WERI-Rb-1 (cell line): ENCODE measurements around the gene PRKACA.

Source experiments
- DNase-seq: peaks from one replicate; pipeline ENCODE4 v3.0.0-alpha.2; 2020
- H3K27ac ChIP-seq: fragments of 250-450 bp; sonication (Bioruptor Pico); 2 replicates; pipeline ENCODE4 v1.5.1; 2020; ENCODE audit warnings: mild to moderate bottlenecking, moderate library complexity
- H3K27me3 ChIP-seq: fragments of 250-450 bp; sonication (Bioruptor Pico); 2 replicates; pipeline ENCODE4 v1.5.1; 2021; ENCODE audit warnings: mild to moderate bottlenecking, low read depth, moderate library complexity; ENCODE audit not compliant: insufficient read depth, severe bottlenecking
- H3K36me3 ChIP-seq: fragments of 250-450 bp; sonication (Bioruptor Pico); 2 replicates; pipeline ENCODE4 v1.5.1; 2020; ENCODE audit warnings: mild to moderate bottlenecking, moderate library complexity
- H3K4me3 ChIP-seq: 2 replicates; pipeline ENCODE4 v1.5.1; 2011; ENCODE audit warnings: low read depth, mild to moderate bottlenecking, control low read depth, low read length
- H3K9me3 ChIP-seq: fragments of 250-450 bp; sonication (Bioruptor Pico); 2 replicates; pipeline ENCODE4 v1.5.1; 2021; ENCODE audit warnings: mild to moderate bottlenecking, moderate library complexity; ENCODE audit not compliant: severe bottlenecking
- CTCF ChIP-seq: IDR thresholded peaks from 2 replicates; pipeline ENCODE4 v1.5.1; 2011; ENCODE audit warnings: low read depth, mild to moderate bottlenecking, control low read depth, inconsistent platforms, low read length

Gene PRKACA

GRCh38 chr19:14093117-14093823 lies 24.3 kb downstream of the PRKACA start:
- no peak for TF ChIP-seq CTCF
- H3K4me3 ChIP-seq, result no peak overlapping the region
- peaks cover 9% of the 10 kb centered on the region for H3K9me3 ChIP-seq
- H3K27ac ChIP-seq, result no peak overlapping the region
- DNase-seq, result no peak
- no peaks in the 10 kb centered on the region for H3K27me3 ChIP-seq
- peaks cover 31% of the 10 kb centered on the region for H3K36me3 ChIP-seq

GRCh38 chr19:14091813-14092462 lies 25.6 kb downstream of the PRKACA start:
- no peak for TF ChIP-seq CTCF
- Histone ChIP-seq H3K36me3 (peaks cover 32% of the 10 kb centered on the region), H3K9me3 (peaks cover 9% of the 10 kb centered on the region), H3K27me3 (no peaks in the 10 kb centered on the region), H3K4me3 (peak overlapping the region; percentile 74), H3K27ac (peak overlapping the region; percentile 84)
- DNase-seq, result peak; percentile 53

DNA sequence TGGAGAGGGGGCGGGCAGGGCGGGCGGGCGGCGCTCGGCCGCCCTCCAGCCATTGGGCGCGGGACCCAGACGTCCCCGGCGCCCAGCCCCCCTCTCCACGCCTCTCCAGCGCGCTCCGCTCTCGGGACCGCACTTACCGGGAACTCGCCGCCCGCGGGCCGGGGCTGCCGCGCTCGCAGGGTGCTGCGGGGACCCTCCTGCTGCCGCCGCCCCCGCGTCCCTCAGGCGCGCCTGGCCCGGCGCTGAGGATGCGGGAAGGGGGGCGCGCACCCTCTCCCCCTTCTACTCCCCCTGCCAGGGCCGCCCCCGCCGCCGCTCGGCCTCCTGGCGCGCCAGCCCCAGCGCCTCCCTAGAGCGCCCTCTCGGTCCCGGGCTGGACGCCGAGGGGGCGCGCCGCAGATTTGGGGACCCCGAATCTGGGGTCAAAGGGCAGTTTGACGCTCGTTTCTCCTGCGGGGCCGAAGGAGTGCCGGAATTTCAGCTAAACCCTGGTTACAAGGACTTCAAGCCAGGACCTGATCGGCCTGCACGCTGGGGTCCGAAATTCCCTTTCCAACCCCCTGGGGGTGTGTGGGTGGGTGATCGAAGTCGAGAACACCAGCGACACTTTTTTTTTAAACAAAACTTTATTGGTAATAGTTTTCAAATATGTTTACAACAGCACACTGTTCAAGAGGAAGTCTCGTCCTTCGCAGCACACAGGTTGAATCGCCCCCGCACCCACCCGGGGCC lies 26.3 kb downstream of the PRKACA start:
- DNase-seq, result peak; percentile 55
- peaks cover 33% of the 10 kb centered on the region for H3K36me3 ChIP-seq
- H3K27me3 ChIP-seq, result no peaks in the 10 kb centered on the region
- peak overlapping the region; percentile 74 for H3K4me3 ChIP-seq
- H3K9me3 ChIP-seq, result peaks cover 9% of the 10 kb centered on the region
- TF ChIP-seq CTCF, result 0 out of 2 replicates have a peak, but pooled peaks have one; percentile 19
- peak overlapping the region; percentile 84 for H3K27ac ChIP-seq

DNA sequence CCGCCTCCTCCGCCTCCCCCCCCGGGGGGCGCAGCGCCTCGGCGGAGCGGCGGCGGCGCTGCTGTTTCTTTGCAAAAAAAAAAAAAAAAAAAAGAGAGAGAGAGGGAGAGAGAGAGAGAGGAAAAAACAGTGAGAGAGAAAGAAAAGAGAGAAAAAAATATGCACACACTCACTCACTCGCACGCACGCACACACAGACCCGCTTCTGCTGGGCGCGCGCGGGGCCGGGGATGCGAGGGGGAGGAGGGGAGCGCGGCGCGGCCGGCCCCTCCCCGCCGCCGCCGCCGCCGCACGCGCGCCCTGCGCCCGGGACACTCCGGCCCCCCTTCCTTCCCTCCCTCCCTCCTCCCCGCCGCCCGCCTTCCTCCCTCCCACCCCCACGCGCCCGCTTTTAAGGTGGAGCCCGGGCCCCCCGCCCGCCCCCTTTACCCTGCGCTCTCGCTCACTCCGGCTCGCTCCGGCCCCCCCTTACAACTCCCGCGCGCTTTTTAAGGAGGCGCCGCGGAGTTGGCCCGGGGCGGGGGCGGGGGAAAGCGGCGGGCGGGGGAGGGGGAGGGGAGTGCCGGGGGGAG lies 27.0 kb downstream of the PRKACA start, which contains the start of gene SAMD1:
TSS of gene SAMD1 (minus strand) at position 243 of the 572 bp plus-strand sequence.
- Histone ChIP-seq H3K36me3 (peaks cover 35% of the 10 kb centered on the region), H3K9me3 (peaks cover 9% of the 10 kb centered on the region), H3K27ac (peak within 1 kb of the TSS; percentile 95), H3K4me3 (peak within 1 kb of the TSS; percentile 74), H3K27me3 (no peaks in the 10 kb centered on the region)
- DNase-seq, result peak; percentile 91
- TF ChIP-seq CTCF, result no peak

GRCh38 chr19:14089662-14090508 lies 27.7 kb downstream of the PRKACA start:
- Histone ChIP-seq H3K4me3 (peak overlapping the region; percentile 56), H3K27me3 (no peaks in the 10 kb centered on the region), H3K36me3 (peaks cover 35% of the 10 kb centered on the region), H3K9me3 (peaks cover 9% of the 10 kb centered on the region), H3K27ac (peak overlapping the region; percentile 95)
- TF ChIP-seq CTCF, result no peak
- peak; percentile 60 for DNase-seq
